Right lung (tissue), 5 donors: ENCODE data around the gene UBAP2. TPM values are rescaled to one million over a fixed set of nuclear protein-coding genes. Genes with fewer than 3 reads are reported as not detected.
"Not testable (repeated sequence)": the region's sequence is repeated elsewhere in the genome, so short reads cannot be mapped to it uniquely, and the experiment has no call there.

ENCODE experiments used
- DNase-seq, 2 donors: peaks; one replicate each; pipeline ENCODE4 v3.0.0-alpha.2; 2013
- polyA plus RNA-seq, 5 donors: library from polyadenylated mRNA; unstranded; fragments of 120-200 nt; gene quantifications; one replicate each; pipeline versions ENCODE4 v1.2.1 to v1.2.3, GENCODE V29; 2013; ENCODE audit warnings: inconsistent platforms in 1 of 5, low replicate concordance in 1 of 5; ENCODE audit not compliant: insufficient read length in 5 of 5, insufficient read depth in 1 of 5

Gene UBAP2
- polyA plus RNA-seq, 5 donors, result 31.5 to 35.2 (median 33.6) TPM

DNA sequence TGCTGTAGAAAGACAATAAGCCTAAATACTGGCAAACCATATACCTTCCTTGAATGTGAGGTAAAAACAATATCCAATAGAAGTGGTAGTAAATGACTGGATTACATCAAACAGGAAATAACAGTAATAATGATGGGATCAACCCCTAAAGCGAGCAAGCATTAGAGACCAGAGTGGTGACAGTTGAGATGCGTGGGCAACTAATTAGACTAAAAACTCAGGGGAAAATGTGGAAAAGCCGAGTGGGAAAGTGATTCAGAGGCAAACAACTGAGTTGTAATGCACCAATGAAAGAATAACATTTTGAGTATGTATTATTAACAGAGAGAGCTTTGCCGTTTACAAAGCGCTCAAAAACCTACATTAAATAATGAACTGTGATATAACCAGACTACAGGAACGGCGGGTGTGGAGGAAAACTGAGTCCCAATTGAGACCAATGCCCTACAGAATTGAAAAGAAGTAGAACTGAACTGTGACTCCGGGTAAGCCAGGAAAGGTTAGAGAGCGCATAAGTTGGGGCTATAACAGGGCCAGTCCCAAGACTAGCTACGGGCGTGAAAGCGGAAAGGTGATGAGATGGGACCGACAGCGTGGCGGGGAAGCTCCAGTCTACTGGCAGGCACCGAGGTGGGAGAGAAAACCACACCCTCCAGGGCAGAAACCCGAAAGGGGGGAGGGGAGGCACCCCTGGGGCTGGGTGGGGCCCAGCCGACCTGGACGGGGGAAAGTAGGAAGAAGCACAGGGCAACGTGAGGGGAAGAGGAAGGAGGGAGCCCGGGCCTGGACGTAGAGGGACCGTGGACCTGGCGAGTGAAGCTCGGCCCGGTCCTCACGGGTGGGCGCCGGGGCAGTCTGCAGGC lies 592 bp downstream of the UBAP2 start:
- no peak for DNase-seq

DNA sequence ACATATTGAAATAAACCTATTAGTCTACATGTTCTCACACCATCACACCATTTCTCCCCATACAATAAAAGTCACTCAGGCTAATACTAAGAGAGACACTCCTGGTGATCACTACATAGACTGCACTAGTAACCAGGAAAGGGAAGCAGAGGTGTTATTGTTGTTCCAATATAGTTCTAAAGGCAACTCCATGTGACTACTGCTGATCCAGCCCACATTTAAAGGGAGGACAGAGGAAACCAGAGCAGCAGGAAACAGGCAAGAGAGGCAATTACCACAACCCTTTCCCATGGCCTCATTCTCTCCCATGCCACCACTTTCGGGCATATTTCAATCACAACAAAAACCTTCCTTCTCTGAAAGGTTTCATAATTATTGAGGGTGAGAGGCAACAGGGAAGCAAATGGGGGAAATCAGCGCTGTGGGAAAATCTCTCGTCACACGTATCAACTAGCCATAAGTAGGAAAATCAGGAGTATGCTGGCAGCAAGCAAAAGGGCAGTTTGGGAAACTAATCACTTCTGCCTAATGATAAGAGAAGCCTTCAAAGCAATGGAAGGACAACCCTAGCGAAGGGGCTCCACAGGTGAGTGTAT lies 1.8 kb downstream of the UBAP2 start:
- DNase-seq, result no peak

DNA sequence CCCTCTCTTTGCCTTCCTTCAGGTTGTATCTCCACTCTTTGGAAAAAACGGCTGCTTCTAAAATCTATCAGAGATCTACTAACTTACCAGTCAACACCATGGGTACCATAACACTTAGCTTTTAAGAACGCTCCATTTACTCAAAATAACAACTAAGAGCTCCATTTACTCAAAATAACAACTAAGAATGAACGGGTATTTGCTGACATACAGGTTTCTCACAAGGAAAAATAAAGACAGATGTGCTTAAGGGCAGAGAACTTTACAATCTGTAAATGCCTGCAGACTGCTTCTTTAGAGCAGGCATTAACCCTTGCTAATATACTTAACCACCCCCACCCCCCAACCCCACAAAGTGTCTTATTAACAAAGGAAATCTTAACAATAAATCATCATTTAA lies 2.8 kb downstream of the UBAP2 start:
- no peak for DNase-seq

DNA sequence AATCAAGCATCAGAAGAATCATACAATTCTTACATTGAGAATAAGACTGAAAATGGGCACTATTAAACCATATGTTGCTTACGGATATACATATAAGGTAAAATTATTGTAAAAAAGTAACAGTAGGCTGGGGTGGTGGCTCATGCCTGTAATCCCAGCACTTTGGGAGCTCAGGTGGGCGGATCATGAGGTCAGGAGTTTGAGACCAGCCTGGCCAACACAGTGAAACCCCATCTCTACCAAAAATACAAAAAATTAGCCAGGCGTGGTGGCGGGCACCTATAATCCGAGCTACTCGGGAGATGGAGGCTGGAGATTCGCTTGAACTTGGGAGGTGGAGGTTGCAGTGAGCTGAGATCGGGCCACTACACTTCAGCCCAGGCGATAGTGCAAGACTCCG lies 6.6 kb downstream of the UBAP2 start:
- not testable (repeated sequence) for DNase-seq

DNA sequence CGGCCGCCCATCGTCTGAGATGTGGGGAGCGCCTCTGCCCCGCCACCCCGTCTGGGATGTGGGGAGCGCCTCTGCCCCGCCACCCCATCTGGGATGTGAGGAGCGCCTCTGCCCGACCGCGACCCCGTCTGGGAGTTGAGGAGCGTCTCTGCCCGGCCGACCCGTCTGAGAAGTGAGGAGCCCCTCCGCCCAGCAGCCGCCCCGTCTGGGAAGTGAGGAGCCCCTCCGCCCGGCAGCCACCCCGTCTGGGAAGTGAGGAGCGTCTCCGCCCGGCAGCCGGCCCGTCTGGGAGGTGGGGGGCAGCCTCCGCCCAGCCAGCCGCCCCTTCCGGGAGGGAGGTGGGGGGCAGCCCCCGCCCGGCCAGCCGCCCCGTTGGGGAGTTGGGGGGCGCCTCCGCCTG lies 9.8 kb downstream of the UBAP2 start:
- DNase-seq, result not testable (repeated sequence)

DNA sequence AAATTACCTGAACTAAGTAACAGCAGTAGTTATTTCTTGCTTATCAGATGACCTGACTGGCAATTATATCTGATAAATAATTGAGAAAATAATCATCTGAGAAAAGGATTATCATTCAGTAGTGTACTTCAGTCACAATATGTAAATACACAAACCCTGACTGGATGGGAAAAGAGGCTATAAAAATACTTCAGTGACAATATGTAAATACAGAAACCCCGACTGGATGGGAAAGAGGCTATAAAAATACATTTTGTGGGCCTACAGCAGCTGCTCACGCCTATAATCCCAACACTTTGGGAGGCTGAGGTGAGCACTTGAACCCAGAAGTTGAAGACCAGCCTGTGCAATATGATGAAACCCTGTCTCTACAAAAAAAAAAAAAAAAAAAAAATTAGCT lies 11.1 kb downstream of the UBAP2 start:
- no peak for DNase-seq

DNA sequence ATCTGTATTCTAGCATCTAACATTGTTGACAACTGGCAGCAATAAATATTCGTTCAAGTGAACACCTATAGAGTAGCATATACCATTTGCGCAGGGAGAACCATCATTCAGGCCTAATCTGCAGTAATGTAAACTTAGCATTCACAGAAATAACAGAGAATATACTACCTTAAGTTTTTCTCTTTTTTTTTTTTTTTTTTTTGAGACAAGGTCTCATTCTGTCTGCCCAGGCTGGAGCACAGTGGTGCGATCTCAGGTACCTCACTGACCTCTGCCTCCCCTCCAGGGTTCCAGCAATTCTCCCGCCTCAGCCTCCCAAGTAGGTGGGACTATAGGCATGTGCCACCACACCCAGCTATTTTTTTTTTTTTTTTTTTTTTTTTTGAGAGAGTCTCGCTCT lies 12.1 kb downstream of the UBAP2 start:
- DNase-seq, result no peak

DNA sequence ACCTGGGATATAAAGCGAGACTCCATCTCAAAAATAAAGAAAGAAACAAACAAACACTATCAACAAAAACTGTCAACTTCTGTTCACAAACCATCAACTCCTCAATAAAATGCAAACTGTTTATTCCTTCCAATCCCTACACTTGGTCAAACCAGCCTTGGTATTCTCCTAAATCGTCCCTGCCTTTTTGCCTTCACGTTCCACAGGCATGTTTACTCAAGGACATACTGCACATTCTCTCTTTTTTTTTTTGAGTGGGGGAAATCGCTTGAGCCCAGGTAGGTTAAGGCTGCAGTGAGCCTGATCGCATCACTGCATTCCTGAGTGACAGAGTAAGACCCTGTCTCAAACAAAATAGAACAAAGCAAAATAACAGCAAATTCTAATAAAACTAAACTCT lies 13.0 kb downstream of the UBAP2 start:
- DNase-seq, result no peak

DNA sequence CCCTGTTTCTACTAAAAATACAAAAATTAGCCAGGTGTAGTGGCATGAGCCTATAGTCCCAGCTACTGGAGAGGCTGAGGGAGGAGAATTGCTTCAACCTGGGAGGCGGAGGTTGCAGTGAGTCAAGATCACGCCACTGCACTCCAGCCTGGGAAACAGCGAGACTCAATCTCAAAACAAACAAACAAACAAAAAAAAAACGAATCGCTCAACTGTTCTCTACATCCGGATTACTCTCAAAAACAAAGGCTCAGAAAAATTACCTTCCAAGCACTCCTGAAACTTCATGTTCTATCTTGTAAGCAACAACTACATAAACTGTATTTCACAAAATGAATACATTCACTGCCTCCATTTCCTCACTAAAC lies 14.0 kb downstream of the UBAP2 start:
- no peak for DNase-seq

DNA sequence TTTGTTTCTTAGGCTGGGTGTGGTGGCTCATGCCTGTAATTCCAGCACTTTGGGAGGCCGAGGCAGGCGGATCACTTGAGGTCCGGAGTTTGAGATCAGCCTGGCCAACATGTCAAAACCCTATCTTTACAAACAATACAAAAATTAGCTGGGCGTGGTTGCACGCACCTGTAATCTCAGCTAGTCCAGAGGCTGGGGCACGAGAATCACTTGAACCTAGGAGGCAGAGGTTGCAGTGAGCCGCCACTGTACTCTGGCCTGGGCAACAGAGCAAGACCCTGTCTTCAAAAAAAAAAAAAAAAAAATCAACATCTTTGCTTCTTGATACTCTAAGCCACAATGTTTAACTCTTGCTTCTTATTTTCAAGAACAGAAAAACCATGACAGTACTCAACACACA lies 16.1 kb downstream of the UBAP2 start:
- DNase-seq, result no peak

DNA sequence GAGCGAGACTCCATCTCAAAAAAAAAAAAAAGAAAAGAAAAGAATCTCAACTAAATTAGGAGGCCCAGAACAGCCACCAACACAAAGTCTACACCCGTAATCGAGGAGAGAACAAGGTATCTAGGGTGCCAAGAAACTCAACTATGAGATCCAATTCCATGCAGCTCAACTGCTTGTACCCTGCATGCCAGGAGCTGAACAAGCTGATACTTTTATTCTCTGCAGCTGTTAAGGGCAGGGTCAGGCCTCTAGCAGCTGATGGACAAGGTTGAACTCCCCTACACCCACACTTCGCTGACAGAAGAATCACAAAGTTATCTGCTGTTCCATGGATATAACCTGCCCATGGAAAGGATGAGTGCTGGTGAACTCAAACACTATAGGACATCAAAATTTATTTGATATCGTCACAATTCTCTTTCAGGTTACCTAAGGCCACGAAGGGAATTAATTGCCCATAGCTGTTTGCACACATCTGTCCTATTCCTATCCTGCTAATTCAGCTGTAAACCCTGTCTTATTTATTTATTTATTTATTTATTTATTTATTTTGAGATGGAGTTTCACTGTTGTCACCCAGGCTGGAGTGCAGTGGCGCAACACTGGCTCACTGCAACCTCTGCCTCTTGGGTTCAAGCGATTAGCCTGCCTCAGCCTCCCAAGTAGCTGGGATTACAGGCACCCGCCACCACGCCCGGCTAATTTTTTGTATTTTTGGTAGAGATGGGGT lies 20.7 kb downstream of the UBAP2 start:
- DNase-seq, result no peak

DNA sequence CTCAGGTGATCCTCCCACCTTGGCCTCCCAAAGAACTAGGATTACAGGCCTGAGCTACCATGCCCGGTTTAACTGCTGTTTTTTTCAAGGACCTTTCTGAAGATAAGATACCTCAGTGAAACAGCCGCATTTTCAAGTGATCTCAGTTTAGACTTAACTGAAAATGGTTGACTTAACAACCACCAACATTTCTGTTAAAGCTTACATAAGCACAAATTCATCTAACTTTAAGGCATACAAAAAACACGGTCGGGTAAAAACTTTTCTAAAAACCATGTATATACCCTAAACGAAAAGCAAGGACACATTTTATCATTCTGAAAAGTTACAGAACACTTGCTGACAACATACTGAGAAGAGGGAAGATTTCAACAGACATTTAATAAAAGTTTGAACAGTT lies 22.9 kb downstream of the UBAP2 start:
- no peak for DNase-seq

DNA sequence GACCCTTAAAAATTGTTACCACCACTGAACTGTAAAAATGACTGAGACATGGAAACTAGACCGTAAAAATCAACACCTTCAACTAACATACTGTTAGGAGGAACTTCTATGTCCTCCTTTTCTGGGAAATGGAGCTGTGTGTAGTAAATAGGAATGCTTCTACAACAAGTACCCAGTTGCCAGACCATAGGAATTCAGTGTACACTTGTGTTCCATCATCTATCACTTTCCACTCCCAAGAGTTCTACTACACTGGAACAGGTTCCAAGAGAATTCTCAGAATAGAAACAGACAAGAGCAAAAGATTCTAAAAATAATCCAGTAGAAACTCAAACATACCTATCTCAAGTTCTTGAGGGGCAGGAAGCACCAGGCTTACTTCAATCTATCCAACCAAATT lies 23.6 kb downstream of the UBAP2 start:
- no peak for DNase-seq

DNA sequence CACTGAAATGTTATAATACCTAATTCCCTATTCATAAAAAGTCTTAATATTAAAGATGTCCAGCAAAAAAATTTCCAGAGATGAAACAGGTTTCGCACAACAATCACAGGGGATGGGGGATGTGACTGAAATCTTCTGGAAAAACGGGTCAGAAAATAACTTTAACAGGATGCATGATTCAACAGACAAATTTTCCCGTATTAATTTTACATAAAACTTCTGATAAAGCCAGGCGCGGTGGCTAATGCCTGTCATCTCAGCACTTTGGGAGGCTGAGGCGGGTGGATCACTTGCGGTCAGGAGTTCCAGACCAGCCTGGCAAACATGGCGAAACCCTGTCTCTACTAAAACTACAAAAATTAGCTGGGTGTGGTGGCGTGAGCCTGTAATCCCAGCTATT lies 24.2 kb downstream of the UBAP2 start:
- not testable (repeated sequence) for DNase-seq

DNA sequence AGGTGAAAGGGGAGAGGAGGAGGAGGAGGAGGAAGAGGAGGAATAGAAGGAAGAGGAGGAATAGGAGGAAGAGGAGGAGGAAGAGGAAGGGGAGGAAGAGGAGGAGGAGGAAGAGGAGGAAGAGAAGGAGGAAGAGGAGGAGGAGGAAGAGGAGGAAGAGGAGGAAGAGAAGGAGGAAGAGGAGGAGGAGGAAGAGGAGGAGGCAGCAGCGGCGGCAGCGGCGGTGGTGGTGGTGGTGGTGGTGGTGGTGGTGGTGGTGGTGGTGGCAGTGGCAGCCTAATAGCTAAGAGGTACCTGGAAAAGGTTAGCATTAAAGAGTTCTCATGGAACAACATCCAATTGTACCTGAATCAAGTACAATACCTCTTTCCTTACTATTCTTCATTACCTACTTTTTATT lies 32.5 kb downstream of the UBAP2 start:
- DNase-seq, result no peak

DNA sequence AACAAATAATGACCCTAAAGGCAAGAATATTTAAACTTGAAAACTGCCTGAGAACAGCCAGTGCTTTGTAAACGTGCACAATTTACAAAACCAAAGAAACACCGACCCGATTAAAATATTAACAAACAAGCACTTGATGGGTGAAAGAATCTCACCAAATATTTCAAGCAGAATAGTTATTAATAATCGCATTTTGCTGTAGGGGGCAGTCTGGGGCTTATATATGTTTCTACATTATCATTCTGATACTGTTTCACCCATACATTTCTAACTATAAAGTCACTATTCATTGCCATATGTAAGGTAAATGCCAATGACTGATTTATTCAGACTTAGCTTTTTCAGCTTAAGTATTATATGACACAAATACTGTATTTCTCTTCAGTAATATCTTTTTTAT lies 37.7 kb downstream of the UBAP2 start:
- no peak for DNase-seq

DNA sequence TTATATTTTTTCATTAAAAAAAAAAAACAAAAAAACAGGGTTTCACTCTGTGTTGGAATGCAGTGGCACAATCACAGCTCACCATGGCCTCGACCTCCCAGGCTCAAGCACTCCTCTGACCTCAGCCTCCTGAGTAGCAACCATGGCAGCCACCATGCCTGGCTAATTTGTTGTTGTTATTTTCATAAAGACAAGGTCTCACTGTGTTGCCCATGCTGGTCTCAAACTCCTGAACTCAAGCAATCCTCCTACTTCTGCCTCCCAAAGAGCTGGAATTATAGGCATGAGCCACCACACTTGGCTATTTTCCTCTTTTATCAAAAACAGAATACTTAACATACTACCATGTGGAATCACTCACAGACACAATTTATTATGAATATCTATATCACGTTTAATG lies 46.7 kb downstream of the UBAP2 start:
- no peak for DNase-seq

DNA sequence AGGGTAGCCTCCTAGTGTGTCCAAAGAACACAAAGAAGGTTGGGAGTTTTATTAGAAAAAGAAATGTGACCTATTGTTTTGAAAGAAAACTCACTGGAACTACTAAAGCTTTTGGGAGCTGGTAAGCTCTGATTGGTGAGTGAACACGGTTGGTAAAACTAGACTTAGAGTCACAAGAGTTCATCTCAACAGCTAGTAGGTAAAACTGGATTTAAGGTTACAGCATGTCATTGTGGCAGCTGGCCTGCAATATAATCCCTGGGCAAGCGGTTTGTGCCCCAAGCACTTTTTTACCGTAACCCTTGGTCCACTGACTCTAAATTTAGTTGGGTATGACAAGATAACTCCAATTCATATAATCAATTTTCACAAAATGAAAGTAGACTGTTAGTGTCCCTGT lies 47.4 kb downstream of the UBAP2 start:
- no peak for DNase-seq

DNA sequence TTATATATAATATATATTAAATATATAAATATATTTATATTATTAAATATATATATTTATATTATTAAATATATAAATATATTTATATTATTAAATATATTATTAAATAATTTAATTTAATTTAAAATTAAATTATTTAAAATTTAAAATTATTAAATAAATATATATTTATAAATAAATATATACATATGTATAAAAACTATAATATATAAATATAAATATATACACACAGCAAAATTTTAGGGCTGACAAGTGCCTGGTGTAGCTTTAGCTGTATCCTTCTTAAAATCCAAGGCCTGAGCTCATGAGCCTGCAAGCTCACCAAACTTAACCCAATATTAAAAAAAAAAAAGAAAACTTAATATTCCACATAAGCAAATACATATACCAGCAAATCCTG lies 53.2 kb downstream of the UBAP2 start:
- DNase-seq, result no peak

DNA sequence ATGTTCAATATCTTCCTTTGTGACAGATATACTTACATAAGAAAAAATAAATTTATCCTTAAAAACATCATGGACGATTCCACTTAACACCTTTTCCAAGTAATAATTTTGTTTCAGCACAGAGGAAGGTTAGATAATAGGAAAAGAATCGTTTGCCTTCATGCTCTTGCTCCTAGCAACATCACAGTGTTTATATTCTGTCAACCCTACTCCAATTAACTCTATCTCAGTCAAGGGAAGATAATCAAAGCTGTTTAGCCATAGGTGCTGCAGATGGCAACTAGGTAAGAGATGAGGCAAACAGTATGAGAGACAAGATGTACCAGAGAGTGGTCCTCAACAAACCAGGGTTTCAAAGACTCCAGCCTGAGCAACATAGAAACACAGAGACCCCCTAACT lies 55.6 kb downstream of the UBAP2 start:
- no peak for DNase-seq

DNA sequence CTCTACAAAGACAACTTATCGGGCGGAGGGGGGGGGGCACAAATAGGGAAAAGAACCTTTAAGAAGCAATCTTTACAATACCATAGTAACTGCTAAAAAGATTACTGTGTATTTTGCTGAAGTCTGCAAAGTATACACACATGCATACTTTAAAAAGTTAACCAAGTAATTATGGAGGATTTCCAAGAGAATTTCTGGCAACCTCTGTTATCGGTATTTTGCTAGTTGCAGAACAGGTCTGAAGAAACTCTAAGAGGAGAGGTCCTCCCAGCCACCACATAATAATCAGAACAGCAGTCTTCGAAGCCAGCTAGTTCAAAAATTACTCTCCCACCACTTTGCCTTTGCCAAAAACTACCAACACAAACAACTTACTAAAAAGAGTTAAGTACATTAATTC lies 56.1 kb downstream of the UBAP2 start:
- peak; percentile 49 to 59 for DNase-seq

DNA sequence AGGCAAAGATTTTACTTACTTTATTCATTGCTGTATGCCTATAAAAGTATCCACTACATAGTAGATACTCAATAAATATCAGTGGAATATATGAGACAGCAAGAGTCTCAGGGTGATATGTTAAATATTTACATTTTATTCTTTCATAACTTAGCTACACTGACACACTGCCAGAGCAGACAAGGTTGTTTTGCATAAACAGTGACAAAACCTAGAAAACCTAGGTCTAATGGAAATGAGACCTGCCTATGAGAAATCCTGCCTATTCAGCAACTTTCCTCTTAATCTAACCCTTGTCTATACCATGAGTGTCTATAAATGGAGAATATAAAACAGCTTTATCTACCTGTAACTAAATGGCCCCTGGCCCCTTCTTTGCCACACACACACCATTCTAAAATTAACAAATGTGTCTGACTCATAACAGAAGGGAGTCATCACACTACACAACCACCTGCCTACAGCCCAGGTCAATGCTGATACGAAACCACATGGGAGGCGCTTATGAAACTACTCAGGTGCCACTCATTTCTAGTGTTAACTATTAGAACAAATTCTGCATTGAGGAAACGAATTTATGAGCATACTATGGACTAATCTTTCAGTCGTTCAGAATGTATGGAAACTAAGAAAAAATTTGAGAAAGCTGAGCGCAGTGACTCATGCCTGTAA lies 60.3 kb downstream of the UBAP2 start:
- no peak for DNase-seq

DNA sequence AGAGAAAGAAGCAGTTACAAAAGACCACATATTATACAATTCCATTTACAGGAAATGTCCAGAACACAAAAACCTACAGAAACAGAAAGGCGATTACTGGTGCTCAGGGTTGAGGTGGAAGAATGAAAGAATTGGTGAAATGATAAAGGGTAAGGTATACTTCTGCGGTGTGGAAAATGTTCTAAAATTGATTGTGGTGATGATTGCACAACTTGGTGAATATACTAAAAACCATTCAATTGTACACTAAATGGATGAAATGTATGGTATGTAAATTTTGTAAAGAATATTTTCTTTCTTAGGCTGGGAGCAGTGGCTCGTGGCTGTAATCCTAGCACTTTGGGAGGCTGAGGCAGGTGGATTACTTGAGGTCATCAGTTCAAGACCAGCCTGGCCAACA lies 72.3 kb downstream of the UBAP2 start:
- DNase-seq, result no peak
